ENCODE results near the gene MARS1.
A peak's percentile ranks its signal among the peaks of the same experiment; 100 is the strongest.
"Not testable (repeated sequence)": the region's sequence is repeated elsewhere in the genome, so short reads cannot be mapped to it uniquely, and the experiment has no call there.

MARS1 gene

DNA sequence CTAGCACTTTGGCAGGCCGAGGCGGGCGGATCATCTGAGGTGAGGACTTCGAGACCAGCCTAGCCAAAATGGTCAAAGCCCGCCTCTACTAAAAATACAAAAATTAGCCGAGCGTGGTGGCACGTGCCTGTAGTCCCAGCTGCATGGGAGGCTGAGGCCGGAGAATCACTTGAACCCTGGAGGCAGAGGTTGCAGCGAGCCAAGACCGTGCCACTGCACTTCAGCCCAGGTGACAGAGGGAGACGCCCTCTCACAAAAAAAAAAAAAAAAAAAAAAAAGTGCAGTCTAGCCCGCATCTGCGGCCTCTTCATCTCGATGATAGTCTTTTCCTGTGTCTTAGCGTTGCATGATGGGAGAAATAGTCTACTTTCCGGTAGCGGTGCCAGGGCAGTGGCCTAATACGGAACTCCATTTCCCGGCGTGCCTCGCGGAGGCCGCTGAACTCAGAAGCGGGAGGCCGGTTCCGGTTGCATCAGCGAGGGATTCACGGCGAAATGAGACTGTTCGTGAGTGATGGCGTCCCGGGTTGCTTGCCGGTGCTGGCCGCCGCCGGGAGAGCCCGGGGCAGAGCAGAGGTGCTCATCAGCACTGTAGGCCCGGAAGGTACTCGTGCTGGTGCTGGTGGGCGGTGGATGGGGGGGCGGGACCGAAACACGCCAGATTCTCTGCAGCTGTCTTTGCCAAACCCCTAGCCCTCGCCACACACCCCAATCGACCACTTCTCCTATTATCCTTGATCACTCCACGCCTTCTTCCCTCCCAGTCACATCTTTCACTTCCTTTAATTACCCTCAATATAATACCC lies at the start of gene MARS1:
Gene MARS1 (plus strand): TSS at position 472 of the 805 bp plus-strand sequence. CDS start 23 bp downstream, at position 495.
- Histone ChIP-seq H3K36me3 (peaks cover 41% of the 10 kb centered on the region), H3K27ac (peak within 1 kb of the TSS; percentile 97), H3K9me3 (peaks cover 3% of the 10 kb centered on the region; the same call in 1 of the 2 replicates), H3K4me3 (peak within 1 kb of the TSS; percentile 99), H3K9ac (peak within 1 kb of the TSS; percentile 99), H3K27me3 (no peaks in the 10 kb centered on the region), H3K4me1 (peaks cover 20% of the 10 kb centered on the region), H4K20me1 (peaks cover 24% of the 10 kb centered on the region; the same call in 1 of the 2 replicates), H3K4me2 (peak within 1 kb of the TSS; percentile 93)
- TF ChIP-seq Cebpa-rat (IDR thresholded peaks at IDR 0.05), result peak; percentile 78

DNA sequence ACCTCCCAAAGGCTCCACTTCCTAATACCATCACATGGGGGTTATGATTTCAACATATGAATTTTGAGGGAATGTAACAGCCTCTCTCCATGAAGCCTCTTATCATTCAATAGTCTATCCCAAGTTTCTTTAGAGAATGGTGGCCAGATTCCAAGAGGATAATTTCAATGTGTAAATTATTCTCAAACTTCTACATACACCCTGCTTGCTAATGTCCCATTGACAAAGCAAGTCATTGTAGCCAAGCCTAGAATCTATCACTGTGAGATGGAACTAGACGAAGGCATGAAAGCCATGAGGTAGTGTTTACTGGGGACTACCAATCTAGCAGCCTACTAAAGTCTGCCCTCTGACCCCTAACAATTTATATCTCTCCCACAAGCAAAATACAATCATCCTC lies 49.5 kb upstream of the MARS1 start:
- H3K4me3 ChIP-seq, result no peak overlapping the region
- no peak for TF ChIP-seq Cebpa-rat (IDR thresholded peaks at IDR 0.05)
- H3K27ac ChIP-seq, result no peak overlapping the region
- H4K20me1 ChIP-seq, result no peaks in the 10 kb centered on the region
- H3K9ac ChIP-seq, result no peak overlapping the region
- H3K9me3 ChIP-seq, result peaks cover 17% of the 10 kb centered on the region; the same call in 1 of the 2 replicates
- H3K4me1 ChIP-seq, result peaks cover 18% of the 10 kb centered on the region
- no peaks in the 10 kb centered on the region for H3K36me3 ChIP-seq
- H3K27me3 ChIP-seq, result no peaks in the 10 kb centered on the region
- H3K4me2 ChIP-seq, result no peak overlapping the region

DNA sequence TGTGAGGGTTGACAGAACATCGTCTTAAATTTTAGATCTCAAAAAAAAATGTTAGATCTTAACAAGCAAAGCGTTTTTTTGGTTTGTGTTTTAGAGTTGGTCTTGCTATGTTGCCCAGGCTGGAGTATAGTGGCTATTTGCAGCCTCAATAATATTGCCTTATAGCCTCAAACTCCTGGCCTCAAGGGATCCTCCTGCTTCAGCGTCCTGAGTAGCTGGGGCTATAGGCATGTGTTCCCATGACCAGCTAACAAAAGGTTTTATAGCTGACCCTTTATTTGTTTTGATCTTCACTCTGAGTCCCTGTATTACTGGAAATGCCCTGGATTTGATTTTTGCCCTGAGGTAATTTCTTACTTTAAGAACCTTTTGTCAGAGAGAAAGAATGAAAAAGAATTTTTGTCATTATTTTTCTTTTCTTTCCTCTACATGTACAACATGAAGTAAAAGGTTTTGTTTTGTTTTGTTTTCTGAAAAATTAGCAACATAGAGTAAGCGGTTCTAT lies 48.1 kb upstream of the MARS1 start:
- Histone ChIP-seq H3K36me3 (no peaks in the 10 kb centered on the region), H3K27me3 (no peaks in the 10 kb centered on the region), H4K20me1 (no peaks in the 10 kb centered on the region), H3K27ac (no peak overlapping the region), H3K9ac (no peak overlapping the region), H3K4me3 (no peak overlapping the region), H3K4me1 (peaks cover 10% of the 10 kb centered on the region), H3K4me2 (no peak overlapping the region), H3K9me3 (peaks cover 17% of the 10 kb centered on the region; the same call in 1 of the 2 replicates)
- no peak for TF ChIP-seq Cebpa-rat (IDR thresholded peaks at IDR 0.05)

DNA sequence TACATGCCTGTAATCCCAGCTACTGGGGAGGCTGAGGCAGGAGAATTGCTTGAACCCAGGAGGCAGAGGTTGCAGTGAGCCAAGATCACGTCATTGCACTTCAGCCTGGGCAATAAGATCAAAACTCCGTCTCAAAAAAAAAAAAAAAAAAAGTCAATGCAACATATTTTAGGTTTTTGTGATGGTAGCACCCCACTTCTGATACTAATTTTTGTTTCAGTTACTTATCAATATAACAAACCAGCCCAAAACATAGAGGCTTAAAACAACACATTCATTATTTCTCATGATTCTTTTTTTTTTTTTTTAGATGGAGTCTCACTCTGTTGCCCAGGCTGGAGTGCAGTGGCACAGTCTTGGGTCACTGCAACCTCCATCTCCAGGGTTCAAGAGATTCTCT lies 46.5 kb upstream of the MARS1 start:
- not testable (repeated sequence) for H3K4me1 ChIP-seq, H3K36me3 ChIP-seq, H3K4me3 ChIP-seq

DNA sequence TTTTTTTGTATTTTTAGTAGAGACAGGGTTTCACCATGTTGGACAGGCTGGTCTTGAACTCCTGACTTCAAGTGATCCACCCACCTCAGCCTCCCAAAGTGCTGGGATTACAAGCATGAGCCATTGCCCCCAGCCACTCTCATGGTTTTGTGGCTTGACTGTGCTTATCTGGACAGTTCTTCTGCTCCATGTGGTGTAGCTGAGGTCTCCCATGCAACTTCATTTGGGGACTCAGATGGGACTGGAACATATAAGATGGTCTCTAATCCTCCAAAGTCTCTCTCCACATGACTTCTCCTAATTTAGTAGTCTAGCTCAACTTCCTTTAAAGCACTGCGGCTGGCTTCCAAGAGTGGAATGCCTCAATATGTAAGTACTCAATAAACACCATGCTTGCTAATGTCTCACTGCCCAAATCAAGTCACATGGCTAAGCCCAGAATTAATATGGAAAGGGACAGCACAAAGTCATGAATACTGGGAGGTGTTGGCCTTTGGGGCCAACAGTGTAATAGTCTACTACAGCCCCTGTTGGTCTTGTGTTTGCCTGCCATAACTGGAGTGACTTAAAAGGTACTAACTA lies 45.9 kb upstream of the MARS1 start:
- Histone ChIP-seq H3K4me1 (no peaks in the 10 kb centered on the region), H3K27ac (no peak overlapping the region), H3K4me2 (no peak overlapping the region), H3K9me3 (peaks cover 17% of the 10 kb centered on the region; the same call in 1 of the 2 replicates), H3K9ac (no peak overlapping the region), H3K27me3 (no peaks in the 10 kb centered on the region), H4K20me1 (no peaks in the 10 kb centered on the region), H3K4me3 (no peak overlapping the region), H3K36me3 (no peaks in the 10 kb centered on the region)
- no peak for TF ChIP-seq Cebpa-rat (IDR thresholded peaks at IDR 0.05)

More for the DNA sequence above, 46.5 kb upstream of the MARS1 start:
- H3K9me3 ChIP-seq, result peaks cover 17% of the 10 kb centered on the region; the same call in 1 of the 2 replicates
- H3K27me3 ChIP-seq, H3K4me2 ChIP-seq, H4K20me1 ChIP-seq, H3K27ac ChIP-seq, H3K9ac ChIP-seq: not testable (repeated sequence)

DNA sequence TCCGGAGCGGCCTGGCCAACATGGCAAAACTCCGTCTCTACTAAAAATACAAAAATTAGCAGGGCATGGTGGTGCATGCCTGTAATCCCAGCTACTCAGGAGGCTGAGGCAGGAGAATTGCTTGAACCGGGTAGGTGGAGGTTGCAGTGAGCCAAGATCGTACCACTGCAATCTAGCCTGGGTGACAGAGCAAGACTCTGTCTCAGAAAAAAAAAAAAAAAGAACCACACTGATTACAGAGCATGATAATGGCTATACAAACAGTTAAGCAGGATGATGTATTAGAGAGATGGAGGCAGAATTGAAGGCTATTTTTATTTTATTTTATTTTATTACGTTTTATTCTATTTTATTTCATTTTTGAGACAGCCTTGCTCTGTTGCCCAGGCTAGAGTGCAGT lies 43.5 kb upstream of the MARS1 start:
- not testable (repeated sequence) for H3K4me1 ChIP-seq, H3K36me3 ChIP-seq, H3K4me3 ChIP-seq, H3K27ac ChIP-seq, H4K20me1 ChIP-seq, H3K9ac ChIP-seq, H3K4me2 ChIP-seq, H3K27me3 ChIP-seq
- peaks cover 17% of the 10 kb centered on the region; the same call in 1 of the 2 replicates for H3K9me3 ChIP-seq

DNA sequence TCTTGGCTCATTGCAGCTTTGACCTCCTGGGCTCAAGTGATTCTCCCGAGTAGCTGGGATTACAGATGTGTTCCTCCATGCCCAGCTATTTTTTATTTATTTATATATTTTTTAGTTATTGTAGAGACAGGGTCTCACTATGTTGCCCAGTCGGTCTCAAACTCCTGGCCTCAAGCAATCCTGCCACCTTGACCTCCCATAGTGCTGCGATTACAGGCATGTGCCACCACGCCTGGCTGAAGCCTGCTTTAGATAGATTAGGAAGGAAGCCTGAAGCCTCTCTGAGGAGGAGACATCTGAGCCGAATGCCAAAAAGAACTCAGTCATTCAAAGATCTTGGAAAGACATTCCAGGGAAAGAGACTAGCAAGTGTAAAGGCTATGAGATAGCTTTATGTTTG lies 43.1 kb upstream of the MARS1 start:
- Histone ChIP-seq H3K9me3 (peaks cover 17% of the 10 kb centered on the region; the same call in 1 of the 2 replicates), H3K9ac (no peak overlapping the region), H3K4me3 (no peak overlapping the region), H3K36me3 (no peaks in the 10 kb centered on the region), H3K4me2 (no peak overlapping the region), H3K27me3 (no peaks in the 10 kb centered on the region), H3K4me1 (no peaks in the 10 kb centered on the region), H4K20me1 (no peaks in the 10 kb centered on the region), H3K27ac (no peak overlapping the region)
- no peak for TF ChIP-seq Cebpa-rat (IDR thresholded peaks at IDR 0.05)

DNA sequence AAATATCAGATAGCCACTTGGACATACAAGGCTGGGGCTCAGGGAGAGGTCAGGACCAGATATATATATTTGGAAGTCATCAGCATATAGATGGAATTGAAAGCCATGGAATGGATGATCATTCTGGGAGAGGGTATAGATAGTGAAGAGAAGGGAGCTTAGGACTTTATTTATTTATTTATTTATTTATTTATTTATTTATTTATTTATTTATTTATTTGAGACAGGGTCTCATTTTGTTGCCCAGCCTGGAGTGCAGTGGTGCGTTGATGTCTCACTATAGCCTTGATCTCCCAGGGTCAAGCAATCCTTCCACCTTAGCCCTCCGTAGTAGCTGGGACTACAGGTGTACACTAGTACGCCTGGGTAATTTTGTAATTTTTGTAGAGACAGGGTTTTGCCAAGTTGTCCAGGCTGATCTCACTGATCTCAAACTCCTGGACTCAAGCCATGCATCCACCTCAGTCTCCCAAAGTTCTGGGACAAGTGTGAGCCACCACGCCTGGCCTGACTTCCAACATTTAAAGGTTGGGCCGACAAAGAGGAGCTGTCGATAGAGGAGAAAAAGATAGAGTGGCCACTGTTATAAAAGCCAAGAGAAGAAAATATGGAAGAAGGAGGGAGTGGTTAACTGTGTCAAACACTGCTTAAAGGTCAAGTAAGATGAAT lies 41.4 kb upstream of the MARS1 start:
- peaks cover 5% of the 10 kb centered on the region for H3K4me1 ChIP-seq
- no peak overlapping the region for H3K27ac ChIP-seq
- no peaks in the 10 kb centered on the region for H3K27me3 ChIP-seq
- H3K4me2 ChIP-seq, result no peak overlapping the region
- H3K36me3 ChIP-seq, result no peaks in the 10 kb centered on the region
- no peak overlapping the region for H3K4me3 ChIP-seq
- H3K9ac ChIP-seq, result no peak overlapping the region
- TF ChIP-seq Cebpa-rat (IDR thresholded peaks at IDR 0.05), result no peak
- H4K20me1 ChIP-seq, result no peaks in the 10 kb centered on the region
- H3K9me3 ChIP-seq, result peaks cover 8% of the 10 kb centered on the region; the same call in 1 of the 2 replicates

DNA sequence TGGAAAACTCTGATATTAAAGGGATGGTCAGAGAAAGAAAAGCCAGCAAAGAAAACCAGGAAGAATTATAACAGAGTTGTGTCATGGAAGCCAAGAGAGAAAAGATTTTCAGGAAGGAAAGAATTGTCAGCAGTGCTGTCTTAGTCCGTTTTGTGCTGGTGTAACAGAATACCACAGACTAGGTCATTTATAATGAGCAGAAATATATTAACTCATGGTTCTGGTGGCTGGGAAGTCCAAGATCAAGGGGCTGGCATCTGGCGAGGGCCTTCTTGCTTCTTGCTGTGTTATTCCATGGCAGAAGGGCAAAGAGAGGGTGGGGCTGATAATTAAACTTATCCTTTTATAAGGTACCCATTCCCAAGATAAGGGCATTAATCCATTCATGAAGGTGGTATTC lies 39.2 kb upstream of the MARS1 start:
- TF ChIP-seq Cebpa-rat (IDR thresholded peaks at IDR 0.05), result no peak
- H3K4me3 ChIP-seq, result no peak overlapping the region
- H3K36me3 ChIP-seq, result no peaks in the 10 kb centered on the region
- no peak overlapping the region for H3K27ac ChIP-seq
- H4K20me1 ChIP-seq, result no peaks in the 10 kb centered on the region
- H3K4me2 ChIP-seq, result no peak overlapping the region
- H3K9ac ChIP-seq, result no peak overlapping the region
- peaks cover 28% of the 10 kb centered on the region for H3K4me1 ChIP-seq
- no peaks in the 10 kb centered on the region for H3K9me3 ChIP-seq
- no peaks in the 10 kb centered on the region for H3K27me3 ChIP-seq

DNA sequence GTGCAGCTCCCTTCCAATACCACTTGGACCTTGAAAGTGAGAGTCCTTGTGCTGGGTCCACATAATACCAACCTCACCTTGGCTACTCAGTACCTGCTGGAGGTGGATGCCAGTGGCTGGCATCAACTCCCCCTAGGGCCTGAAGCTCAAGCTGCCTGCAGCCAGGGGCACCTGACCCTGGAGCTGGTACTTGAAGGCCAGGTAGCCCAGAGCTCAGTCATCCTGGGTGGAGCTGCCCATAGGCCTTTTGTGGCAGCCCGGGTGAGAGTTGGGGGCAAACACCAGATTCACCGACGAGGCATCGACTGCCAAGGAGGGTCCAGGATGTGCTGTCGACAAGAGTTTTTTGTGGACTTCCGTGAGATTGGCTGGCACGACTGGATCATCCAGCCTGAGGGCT lies 38.5 kb upstream of the MARS1 start:
- H3K36me3 ChIP-seq, result no peaks in the 10 kb centered on the region
- no peaks in the 10 kb centered on the region for H3K9me3 ChIP-seq

More for the DNA sequence above, 38.5 kb upstream of the MARS1 start:
- Histone ChIP-seq H3K4me3 (no peak overlapping the region), H3K27ac (no peak overlapping the region), H3K4me1 (peaks cover 35% of the 10 kb centered on the region), H3K4me2 (no peak overlapping the region), H4K20me1 (no peaks in the 10 kb centered on the region), H3K27me3 (no peaks in the 10 kb centered on the region), H3K9ac (no peak overlapping the region)
- TF ChIP-seq Cebpa-rat (IDR thresholded peaks at IDR 0.05), result no peak

All from BLaER1 (cell line).